ENCODE results near the gene PKP3. TPM values are rescaled to one million over a fixed set of nuclear protein-coding genes. Genes with fewer than 3 reads are reported as not detected.
"Not testable (repeated sequence)": the region's sequence is repeated elsewhere in the genome, so short reads cannot be mapped to it uniquely, and the experiment has no call there.

PKP3 gene
- polyA plus RNA-seq, 1 donor: 0.36 TPM

DNA sequence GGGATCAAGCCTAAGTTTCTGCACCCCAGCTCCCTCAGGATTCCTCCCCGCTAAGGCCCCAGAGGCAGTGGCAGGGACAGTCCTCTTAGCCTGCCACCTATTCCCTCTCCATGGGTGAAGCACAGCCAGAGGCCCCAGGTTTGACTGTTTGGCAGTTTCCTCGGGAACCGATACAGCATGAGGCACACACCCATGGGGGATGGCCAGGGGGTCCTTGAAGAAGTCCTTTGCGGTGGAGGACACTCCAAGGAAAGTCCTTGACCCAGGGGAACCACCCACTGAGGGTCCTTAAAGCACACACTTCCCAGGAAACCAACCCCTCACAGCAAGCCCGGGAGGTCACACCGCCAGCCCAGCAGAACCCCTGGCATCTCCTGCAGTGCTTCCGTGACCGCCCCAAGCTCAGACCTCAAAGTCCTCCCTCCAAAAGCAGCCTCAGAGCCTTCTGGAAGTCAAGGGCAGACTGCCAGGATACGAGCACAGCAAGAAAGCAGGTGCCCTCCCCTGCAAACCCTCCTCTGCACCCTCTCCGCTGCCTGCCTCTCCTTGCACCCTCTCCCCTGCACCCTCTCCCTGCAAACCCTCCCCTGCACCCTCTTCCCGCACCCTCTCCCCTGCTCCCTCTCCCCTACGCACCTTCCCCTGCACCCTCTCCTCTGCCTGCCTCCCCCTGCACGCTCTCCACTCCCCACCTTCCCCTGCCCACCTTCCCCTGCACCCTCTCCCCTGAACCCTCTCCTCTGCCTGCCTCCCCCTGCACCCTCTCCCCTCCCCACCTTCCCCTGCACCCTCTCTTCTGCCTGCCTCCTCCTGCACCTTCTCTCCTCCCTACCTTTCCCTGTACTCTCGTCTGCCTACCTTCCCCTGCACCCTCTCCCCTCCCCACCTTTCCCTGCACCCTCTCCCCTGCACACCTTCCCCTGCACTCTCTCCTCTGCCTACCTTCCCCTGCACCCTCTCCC lies 19.4 kb downstream of the PKP3 start:
- no peak for DNase-seq

DNA sequence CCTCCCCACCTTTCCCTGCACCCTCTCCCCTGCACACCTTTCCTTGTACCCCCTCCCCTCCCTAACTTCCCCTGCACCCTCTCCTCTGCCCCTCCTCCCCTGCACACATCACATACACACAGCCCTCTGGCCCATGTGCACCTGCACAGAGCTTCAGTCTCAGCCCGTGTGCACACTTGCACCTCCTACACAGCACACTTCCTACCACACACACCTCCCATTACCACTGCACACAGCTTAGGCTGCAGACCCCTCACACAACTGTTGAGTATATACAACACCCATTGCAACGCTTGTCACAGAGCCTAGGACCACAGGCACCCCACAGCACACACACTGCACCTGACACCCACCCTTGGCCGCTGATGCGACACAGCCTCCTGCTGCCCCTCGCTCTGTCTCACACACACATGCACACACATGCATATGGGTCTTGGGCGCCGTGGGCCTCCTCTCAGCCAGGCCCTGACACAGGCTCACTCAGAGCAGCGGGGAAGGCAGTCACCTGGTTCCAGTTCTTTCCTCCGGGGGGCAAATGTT lies 20.4 kb downstream of the PKP3 start:
- DNase-seq: no peak

DNA sequence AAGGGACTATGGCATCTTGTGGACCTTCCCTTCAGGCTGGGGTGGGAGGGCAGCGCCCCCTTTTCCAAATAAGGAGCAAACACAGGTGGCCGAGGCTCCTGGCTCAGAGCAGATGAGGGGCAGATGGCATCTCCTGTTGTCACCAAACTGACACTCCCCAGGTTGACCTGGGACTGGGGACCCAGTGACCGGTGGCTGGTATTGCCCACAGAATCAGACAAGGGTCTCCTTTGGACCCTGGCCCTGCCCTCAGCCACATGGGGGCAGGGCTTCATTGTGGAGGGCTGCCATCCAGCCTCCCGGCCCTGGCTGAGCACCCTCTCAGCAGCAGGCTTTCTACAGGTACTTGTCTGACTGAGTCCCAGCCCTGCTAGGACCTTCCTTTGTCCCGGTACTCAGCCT lies 21.6 kb downstream of the PKP3 start:
- DNase-seq: no peak

DNA sequence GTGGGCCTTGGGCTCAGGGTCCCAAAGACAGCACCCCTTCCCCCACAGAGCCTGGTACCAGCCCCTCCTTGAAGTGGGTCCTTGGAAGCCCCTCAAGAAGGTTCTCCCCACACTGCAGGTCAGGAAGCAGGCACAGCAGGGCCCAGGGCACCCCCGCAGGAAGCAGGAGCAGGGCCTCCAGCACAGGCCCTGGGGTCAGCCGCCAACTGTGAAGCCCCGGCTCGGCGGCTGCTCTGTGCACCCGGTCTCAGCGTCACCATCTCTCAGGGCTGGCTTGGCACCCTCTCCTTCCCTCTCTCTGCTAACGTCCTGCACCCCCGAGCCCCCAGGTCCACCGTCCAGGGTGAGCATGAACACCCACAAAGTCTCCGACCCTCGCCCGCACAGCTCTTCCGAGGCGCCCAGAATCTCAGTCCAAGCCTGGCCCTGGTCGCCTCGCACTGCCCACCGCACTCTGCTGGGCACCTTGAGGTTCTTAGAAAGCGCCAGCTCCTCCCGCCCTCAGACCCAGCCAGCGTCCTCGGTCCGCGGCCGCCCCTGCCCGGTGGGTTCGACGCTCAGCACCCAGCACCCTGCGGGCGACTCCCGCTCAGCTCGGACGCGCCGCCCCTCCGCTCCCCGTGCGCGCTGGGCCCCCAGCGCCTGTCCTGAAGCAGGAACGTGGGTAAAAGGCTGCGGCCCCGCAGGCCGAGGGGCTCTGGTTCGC lies 22.2 kb downstream of the PKP3 start:
- DNase-seq: no peak

DNA sequence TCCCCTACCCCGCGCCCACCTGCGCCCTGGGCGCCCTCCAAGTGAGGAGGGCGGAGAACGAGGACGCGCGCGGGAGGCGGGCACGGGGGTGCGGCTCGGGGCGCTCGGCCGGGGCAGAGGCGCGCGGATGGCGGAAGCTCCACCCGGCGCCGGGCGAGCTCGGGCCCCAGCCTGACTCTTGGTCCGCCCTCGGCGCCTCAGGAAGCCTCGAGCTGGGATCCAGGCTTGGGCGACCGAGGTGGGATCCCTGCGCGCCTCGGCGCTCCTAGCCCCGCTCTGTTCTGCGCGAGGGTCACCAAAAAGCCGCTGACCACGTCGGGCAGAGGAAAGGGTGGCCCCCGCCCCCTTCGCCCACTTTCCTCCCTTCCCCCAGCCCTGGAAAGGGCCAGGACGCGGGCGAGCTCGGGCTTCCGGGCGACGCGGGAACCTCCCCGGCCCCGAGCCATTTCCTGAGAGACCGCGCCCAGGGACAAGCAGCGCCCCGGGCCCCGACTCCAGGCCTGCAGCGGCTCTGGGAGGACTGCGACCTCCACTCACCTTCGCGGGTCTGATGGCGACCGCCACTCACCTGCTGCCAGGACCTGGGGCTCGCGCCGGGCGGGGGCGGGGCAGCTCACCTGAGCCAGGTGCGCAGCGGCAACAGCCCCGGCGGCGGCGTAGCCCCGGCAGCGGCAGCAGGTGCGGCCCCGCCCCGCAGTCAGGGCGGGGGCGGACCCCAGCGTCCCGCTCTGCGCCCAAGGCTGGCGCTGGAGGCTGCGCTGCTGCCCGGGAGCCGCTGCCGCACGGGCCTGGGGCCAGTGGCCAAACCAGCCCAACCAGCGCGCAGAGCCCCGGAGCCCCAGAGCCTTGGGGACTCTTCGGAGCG lies 23.0 kb downstream of the PKP3 start:
- DNase-seq: no peak

DNA sequence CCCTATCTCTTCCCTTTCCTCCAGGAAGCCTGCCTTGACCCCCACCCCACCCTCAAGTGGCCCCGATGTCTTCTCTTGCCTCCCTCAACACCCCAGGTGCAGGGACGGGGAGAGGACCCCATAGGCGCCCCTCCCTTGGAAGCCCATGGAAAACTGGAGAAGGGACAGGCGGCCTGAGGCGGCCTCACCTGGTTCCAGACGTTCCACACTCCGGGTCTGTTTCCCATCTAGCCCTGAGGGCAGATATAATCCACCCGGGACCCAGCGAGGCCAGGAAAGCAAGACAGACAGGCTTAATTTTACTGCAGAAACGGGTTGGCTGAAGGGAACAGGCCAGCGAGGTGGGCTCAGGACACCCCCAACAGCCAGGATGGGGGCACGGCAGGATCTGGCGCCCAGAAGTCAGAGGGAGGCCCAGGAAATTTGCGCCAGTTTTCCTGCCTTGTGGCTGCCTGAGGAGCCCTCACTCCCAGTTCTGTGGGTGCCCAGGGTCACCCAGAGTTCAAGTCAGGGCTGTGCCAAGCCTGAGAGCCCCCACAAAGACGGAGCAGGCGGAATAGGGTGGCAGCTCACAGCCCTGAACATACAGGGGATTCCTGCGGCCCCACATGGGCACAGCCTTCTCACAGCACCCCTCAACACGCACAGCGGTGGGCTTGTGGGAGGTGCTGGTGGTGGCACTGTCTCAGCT lies 23.8 kb downstream of the PKP3 start:
- DNase-seq: no peak

DNA sequence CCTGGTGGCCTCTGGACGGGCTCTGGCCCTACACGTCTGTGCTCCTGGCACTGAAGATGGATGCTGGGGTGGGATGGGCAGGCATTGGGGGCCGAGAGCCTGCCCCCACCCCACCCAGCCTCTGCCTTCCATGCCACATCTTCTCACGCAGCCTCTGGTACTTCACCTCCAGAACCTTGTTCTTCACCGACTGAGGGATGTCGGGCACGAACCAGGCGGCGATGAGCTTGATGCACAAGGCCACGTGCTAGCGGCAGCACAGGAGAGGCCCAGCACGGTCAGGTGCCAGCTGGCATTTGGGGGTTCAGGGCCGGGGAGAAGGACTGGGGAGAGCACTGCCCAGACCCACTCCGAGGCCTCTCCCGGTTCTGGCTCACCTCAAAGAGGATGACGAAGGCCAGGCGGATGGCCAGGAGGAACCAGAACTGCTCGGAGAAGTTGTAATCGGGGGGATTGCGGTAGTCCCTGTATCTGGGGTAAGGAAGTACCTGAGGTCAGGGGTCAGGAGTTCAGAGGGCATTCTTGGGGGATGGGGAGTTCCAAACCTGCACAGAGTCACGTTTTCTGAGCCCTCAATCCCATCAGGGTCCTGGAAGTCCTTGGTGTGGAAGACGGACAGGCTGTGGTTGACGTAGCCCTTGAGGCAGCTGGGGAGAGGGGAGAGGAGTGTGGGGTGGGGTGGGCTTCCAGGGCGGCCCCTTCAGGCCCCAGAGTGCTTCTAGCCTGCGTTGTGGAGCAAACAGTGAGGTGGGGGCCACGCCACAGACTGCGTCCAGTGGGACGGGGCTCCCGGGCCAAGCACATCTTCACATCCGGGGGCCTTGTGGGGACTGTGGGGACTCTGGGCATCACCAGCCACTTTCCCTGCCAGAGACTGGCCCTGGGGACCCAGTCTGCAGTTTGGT lies 24.6 kb downstream of the PKP3 start:
- DNase-seq: no peak

DNA sequence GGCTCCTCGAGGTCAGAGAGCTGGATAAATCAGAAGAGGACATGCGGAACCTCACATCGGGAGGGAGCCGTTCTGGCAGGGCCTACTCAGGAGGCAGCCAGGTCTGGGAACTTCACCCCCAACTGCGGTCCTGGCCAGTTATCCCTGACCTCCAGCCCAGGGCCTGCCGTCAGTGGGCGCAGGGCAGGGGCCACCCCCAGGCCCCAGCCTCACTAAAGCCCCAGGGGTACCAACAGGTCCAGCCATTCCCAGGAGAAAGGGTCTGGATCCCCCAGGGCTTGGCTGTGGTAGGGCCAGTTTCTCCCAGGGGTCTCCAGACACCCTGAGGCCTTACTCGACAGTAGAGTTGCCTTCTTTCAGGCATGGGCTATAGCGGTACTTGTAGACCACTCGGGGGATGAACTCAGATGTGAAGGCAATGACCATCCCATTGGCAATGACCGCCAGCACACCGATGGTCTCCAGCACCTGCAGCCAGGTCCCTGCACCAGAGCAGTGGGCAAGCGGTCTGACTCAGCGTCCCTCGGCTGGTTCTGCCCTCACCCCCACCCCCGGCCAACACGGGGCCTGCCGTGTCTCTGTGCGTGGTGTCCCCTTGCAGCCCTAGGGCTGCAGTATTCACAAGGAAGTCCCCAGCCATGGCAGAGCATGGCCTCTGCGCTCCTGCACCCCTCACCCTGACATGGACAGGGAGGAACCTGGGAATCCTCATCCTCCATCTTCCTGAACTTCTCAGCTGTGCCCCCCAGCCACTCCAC lies 25.4 kb downstream of the PKP3 start:
- no peak for DNase-seq

DNA sequence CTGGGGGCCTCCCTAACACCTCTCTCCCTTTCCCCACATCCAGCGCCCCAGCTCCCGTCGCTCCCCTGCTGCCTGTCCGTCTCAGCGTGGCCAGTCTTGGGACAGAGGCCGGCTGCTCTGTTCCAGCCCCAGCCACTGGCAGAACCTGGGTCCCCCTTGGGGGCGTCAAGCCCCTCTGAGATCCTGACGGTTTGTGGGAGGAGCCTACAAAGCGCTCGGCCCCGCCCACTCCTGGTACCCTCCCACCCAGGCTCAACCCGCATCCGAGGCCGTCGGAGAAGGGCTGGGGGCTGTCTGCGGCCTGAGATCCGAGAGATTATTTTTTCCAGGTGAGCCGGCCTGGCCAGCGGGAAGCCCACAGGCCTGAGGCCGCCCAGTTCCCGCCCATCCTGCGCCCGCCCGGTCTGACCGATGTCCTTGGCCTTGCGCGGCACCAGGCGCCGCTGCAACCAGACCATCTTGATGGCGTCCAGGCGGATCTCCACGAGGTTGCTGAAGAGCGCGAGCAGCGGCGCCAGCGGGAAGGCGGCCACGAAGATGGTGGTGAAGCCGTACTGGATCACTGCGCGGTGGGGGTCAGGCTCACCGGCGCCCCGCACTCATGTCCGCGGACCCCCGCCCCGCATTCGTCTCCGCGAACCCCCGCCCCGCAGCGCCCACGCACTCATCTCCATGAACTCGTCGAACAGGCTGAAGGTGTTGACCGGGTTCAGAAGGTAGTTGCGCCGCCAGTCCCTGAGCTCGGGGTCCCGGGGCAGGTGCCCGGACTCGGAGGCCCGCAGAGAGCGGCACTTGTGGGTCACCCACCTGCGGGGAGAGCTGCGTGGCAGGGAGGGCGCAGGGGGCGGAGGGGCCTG lies 26.3 kb downstream of the PKP3 start:
- no peak for DNase-seq

DNA sequence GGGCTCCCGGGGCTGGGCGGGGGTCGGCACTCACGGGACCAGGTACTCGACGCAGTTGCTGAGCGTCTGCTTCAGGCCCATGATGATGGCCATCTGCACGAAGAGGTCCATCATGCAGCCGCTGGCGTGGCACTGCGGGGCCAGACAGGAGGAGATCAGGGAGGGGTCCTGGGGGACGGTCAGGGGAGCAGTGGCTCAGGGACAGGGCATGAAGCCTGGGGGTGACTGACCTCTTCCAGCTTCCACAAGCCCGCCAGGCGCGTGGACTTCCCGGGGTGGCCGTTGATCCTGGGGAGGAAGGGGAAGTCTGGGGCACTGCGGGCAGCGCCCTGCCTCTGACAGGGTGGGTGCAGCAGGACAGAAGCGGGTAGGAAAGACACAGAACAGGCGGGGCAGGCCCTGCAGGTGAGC lies 26.9 kb downstream of the PKP3 start:
- DNase-seq: no peak

DNA sequence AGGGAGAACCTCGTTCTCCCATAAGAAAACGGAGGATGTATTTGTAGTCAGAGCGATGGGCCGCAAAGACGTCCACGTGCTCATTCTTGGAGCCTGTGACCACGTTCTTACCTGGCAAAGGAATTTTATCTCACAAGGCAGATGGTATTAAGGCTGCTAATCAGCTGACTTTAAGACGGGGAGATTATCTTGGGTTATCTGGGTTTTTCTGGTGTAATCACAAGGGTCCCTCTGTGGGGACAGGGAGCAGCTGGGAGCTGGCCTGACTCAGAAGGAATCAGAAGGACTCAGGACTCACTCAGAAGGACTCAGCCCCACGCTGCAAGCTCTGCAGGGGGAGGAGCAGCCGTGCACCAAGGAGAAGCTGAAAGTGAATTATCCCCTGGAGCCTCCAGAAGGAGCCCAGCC lies 28.2 kb downstream of the PKP3 start:
- DNase-seq: no peak

DNA sequence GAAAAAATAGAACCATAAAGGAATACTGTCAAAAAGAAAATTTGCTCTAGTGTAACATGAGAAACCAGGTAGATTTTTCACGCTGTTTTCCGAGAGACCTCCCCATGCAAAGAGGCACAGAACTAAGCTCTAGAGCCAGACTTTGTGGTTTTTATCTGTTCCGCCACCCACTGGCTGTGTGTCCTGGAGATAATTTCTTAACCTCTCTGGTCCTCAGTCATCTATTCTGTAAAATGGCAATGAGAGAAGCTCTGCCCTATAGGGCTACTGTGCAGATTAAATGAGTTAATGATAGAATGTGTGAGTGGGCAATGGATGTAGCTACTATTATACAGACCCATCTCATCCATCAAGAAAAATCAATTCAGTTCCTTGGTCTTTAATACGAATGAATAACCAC lies 30.2 kb downstream of the PKP3 start:
- no peak for DNase-seq

DNA sequence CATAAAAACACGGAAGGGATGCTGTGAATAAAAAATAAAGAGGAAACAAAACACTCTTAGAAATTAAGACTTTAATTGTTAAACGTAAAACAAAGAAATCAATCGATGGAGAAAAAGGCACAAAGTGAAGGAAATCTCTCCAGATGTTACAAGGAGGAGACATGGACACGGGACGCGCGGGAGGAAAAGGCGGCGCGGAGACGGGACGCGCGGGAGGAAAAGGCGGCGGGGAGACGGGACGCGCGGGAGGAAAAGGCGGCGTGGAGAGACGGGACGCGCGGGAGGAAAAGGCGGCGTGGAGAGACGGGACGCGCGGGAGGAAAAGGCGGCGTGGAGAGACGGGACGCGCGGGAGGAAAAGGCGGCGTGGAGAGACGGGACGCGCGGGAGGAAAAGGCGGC lies 30.8 kb downstream of the PKP3 start:
- DNase-seq: not testable (repeated sequence)

DNA sequence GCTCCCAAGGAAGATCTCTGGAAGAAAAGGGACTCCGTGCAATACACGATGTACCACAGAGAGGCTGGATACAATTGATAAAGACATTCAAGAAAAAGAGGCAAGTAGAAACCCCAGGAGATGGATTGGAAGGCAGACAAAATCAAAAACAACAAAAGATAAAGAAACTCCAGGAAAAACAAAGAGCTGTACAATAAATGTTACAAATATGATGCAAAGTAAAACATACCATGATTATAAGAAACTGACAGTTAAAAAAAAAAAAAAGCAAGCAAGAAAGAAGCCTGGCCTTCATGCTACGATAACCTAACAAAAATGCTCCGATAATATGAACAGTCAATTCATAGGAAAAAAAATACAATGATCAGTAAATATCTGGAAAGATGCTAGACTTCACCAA lies 31.3 kb downstream of the PKP3 start:
- no peak for DNase-seq

DNA sequence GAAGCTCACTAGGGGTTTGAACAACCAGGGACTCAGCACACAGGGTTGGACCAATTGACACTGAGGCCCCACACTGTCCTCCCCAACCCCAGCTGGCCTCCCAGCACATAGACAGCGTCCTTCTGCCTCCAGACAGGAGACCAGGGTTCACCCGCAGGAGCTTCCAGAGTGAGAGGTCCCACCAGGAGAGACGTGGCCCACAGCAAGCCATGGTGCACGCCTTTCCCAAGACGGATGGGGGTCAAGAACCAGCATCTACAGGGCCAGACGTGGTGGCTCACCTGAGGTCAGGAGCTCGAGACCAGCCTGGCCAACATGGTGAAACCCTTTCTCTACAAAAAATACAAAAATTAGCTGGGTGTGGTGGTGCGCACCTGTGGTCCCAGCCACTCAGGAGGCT lies 32.8 kb downstream of the PKP3 start:
- DNase-seq: no peak

DNA sequence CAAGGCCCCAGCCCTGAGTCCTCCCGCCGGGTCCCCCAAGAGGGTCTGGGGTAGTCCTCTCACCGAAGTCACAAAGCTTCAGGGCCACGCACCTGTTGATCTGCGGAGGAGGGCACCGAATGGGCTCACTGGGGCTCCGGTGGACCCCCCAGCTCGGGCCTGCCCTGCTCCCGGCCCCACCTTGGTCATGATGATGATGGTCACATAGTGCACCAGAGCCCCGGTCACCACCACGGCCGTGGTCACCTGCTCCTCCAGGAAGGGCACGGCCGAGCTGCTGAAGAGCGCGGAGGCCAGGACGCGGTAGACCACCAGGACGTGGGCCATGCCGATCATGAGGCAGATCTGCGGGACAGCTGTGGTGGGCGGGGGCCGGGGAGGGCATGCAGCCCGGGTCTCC lies 34.3 kb downstream of the PKP3 start:
- DNase-seq: no peak

DNA sequence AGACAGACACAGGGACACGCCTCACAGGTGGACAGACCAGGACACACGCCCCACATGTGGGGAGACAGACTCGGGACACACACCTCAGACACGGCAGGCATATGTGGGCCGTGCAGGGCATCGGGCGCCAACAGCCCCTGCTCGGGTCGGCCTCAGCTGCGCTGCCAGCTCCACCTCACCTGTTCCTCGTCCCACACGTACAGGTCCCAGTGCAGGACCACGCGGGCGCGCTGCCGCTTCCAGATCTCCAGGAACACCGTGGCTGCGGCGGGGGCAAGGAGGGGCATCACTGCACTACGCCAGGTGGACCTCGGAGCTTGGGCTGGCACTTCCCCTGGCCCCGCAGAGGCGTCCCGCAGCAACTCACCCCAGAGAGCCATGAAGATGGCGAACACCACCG lies 35.4 kb downstream of the PKP3 start:
- no peak for DNase-seq

DNA sequence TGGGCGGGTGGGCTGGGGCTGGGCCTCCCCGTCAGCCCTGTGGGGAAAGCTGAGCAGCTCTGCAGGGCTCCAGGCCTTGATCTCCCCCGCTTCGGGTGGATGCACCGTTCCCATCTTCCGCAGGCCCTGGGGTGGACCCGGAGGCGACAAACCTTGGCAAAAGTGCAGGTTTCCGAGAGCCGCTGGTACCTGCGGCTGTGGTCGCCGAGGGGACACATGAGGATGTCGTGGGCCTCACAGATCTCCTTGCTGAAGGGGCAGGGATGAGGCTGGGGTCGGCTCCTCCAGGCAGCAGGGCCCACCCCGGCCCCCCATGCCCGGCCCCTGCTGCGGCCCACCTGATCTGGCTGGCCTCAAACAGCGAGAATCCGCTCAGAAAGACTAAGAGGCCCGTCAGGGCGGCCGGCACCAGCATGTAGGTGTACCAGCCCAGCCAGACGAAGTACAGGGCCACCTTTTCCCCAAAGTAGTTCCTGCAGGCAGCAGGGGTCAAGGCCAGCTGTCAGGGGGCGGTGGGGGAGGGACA lies 36.0 kb downstream of the PKP3 start:
- no peak for DNase-seq

DNA sequence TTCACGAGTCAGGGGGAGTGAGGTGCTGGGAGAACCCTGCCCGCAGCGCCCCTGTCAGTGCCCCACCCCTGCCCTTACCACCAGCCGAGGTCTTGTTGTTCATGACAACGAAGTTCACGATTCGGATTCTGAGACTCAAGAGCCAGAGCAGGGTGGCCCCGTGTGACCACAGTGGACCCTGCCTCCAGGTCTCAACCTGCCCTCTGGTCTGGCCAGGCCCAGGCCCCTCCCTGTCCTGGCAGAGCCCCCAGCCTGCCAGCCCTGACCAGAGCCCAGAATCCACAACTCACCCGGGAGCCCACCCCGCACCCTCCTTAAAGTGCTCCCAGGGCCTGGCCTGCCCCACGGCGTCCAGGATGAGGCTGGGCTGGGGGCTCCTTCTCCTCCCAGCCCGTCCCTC lies 37.9 kb downstream of the PKP3 start:
- DNase-seq: no peak

Measured in hindlimb muscle (tissue), 1 donor.